Hypothalamus (tissue), 51 donors: ENCODE data around the gene FSTL3.
"Not testable (repeated sequence)": the region's sequence is repeated elsewhere in the genome, so short reads cannot be mapped to it uniquely, and the experiment has no call there.

Source experiments
- DNase-seq, 51 donors: peaks; one replicate each; lab custom pipeline; 2025; lab: John Stamatoyannopoulos, UW

FSTL3 gene

GRCh38 chr19:729564-729963 lies 53.4 kb downstream of the FSTL3 start:
- not testable (repeated sequence) for DNase-seq

DNA sequence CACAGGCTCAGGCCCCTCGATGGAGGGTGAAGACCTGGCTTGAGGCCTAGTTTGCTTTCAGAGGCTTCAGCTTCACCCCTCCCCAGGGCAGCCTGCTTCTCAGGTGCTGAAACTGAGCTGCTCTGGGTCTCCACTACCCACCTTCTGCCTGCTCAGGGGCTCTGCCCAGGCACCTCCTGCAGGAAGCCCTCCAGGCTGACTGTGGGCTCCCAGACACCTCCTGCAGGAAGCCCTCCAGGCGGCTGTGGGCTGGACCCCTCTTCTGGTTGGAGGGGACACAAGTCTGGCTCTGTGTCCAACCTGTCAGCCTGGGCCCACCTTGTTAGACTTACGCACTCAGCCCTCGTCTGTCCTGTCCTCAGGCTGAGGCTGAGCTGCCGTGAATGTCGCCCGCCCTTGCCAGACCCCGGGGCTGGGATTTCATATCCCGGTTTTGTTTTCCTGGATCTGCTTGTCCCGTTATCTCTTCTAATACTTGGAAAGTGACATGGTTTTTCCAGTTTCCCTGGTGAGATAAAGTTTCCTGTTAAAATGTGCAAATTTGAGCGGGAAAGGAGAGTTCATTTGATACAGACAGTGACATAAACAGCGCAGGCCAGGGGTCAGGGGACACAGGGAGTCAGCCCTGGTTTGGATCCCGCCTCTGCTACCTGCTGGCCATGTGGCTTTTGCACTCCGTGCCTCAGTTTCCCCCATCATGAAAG lies 53.9 kb downstream of the FSTL3 start:
- no peak for DNase-seq

DNA sequence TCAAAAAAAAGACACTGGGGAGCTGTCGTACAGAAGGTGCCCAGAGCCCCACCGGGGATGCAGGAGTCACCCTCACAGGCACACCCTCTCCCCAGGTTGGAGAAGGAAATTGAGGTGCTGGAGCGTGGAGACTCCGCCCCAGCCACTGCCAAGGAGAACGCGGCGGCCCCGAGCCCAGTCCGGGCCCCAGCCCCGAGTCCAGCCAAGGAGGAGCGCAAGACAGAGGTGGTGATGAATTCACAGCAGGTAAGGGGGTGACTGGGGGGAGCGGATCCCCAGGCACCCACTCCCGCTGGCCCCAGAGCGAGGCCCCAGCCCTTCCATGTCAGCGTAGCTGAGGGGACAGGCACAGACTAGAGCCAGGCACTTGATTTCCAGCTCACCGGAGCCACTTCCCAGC lies 54.8 kb downstream of the FSTL3 start:
- no peak for DNase-seq

- no peak for DNase-seq
Measured at GRCh38 chr19:732148-733069, 56.2 kb downstream of the FSTL3 start.
